ENCODE results near the gene CADM2. TPM values are rescaled to one million over a fixed set of nuclear protein-coding genes. Genes with fewer than 3 reads are reported as not detected.

CADM2 gene
- total and polyA plus RNA-seq, 2 donors from 2014 or later = 0.06 to 0.25 TPM

DNA sequence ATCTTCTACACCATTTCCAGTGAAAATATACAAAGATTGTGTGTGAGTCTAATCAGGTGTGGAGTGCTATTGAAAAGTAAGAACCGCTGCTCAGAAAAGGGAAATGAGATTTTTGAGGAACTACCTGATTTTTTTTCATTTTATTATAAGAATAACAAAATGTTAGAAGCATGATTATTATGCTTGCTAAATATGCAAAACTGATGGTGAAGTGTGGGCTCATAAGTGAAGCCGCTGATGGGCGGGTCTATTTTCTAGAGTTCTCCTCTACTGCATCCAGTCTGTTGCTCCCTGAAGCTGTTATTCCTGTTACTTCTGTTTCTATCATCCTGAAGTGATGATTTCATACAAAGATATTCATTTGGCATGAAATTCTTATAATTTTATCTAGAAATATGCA lies 612.0 kb downstream of the CADM2 start:
- no peaks in the 10 kb centered on the region for H3K4me1 ChIP-seq (ENCODE audit: control insufficient read depth in 2 of 3, insufficient read depth in 2 of 3, low read depth in 1 of 3, low read length in 3 of 3)
- FAIRE-seq = no peak
- no peaks in the 10 kb centered on the region for H3K36me3 ChIP-seq (ENCODE audit: control insufficient read depth in 2 of 3, insufficient read depth in 3 of 3, low read length in 3 of 3)
- DNase-seq = no peak
- TF ChIP-seq, protein P1, sequence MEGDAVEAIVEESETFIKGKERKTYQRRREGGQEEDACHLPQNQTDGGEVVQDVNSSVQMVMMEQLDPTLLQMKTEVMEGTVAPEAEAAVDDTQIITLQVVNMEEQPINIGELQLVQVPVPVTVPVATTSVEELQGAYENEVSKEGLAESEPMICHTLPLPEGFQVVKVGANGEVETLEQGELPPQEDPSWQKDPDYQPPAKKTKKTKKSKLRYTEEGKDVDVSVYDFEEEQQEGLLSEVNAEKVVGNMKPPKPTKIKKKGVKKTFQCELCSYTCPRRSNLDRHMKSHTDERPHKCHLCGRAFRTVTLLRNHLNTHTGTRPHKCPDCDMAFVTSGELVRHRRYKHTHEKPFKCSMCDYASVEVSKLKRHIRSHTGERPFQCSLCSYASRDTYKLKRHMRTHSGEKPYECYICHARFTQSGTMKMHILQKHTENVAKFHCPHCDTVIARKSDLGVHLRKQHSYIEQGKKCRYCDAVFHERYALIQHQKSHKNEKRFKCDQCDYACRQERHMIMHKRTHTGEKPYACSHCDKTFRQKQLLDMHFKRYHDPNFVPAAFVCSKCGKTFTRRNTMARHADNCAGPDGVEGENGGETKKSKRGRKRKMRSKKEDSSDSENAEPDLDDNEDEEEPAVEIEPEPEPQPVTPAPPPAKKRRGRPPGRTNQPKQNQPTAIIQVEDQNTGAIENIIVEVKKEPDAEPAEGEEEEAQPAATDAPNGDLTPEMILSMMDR (IDR thresholded peaks at IDR 0.05; ENCODE audit: borderline replicate concordance, extremely low read depth, insufficient read depth) = no peak
- intact Hi-C loops (cut with DNase I) = no loop called here
- H3K9me3 ChIP-seq (ENCODE audit: control insufficient read depth in 2 of 3, insufficient read depth in 1 of 3, low read length in 3 of 3) = no peaks in the 10 kb centered on the region
- no peak overlapping the region for H3K4me3 ChIP-seq (ENCODE audit: low read length in 3 of 3)
- no peaks in the 10 kb centered on the region for H3K27me3 ChIP-seq (ENCODE audit: control insufficient read depth, insufficient read depth, low read length)
- H3K9ac ChIP-seq (ENCODE audit: low read length in 3 of 3) = no peak overlapping the region
- no peak overlapping the region for H3K27ac ChIP-seq (ENCODE audit: low read depth in 2 of 2, low read length in 2 of 2)

DNA sequence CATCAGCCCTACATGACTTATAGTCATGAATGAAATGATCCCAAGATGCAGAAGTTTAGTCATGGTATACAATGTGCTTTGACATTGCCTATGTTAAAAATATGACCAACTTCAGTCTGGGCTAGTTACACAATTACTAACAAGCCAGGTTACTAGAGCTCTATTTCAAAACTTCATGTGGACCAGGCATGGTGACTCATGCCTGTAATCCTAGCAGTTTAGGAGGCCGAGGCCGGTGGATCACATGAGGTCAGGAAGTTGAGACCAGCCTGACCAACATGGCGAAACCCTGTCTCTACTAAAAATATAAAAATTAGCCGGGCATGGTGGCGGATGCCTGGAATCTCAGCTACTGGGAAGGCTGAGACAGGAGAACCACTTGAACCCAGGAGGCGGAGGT lies 613.0 kb downstream of the CADM2 start:
- TF ChIP-seq, protein P1 (IDR thresholded peaks at IDR 0.05; ENCODE audit: borderline replicate concordance, extremely low read depth, insufficient read depth) = no peak
- Histone ChIP-seq H3K9ac (ENCODE audit: low read length in 3 of 3) (no peak overlapping the region), H3K4me3 (ENCODE audit: low read length in 3 of 3) (no peak overlapping the region), H3K27ac (ENCODE audit: low read depth in 2 of 2, low read length in 2 of 2) (no peak overlapping the region), H3K9me3 (ENCODE audit: control insufficient read depth in 2 of 3, insufficient read depth in 1 of 3, low read length in 3 of 3) (peaks cover 0 to 2% (median 0%) of the 10 kb centered on the region in 3 donors), H3K27me3 (ENCODE audit: control insufficient read depth, insufficient read depth, low read length) (no peaks in the 10 kb centered on the region), H3K36me3 (ENCODE audit: control insufficient read depth in 2 of 3, insufficient read depth in 3 of 3, low read length in 3 of 3) (no peaks in the 10 kb centered on the region), H3K4me1 (ENCODE audit: control insufficient read depth in 2 of 3, insufficient read depth in 2 of 3, low read depth in 1 of 3, low read length in 3 of 3) (no peaks in the 10 kb centered on the region)
- intact Hi-C loops (cut with DNase I) = no loop called here
- FAIRE-seq (no peak), DNase-seq (no peak)

DNA sequence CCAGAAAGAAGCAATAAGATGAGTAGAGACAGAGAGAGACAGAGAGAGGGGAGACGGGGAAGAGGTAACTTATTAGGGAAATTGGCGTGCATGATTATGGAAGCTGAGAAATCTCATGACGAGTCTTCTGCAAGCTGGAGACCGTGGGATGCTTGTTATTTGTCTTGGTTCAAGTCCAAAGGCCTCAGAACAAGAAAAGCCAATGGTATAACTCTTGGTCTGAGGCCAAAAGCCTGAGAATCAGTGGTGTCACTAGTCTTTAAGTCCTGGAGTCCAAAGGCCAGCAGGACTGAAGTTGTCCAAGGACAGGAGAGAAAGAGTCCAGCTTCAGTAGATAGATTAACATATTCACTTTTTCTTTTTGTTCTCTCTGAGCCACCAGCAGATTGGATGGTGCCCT lies 613.6 kb downstream of the CADM2 start:
- intact Hi-C loops (cut with DNase I) = no loop called here
- FAIRE-seq (no peak), DNase-seq (no peak)
- Histone ChIP-seq H3K9me3 (ENCODE audit: control insufficient read depth in 2 of 3, insufficient read depth in 1 of 3, low read length in 3 of 3) (peaks cover 0 to 2% (median 0%) of the 10 kb centered on the region in 3 donors), H3K36me3 (ENCODE audit: control insufficient read depth in 2 of 3, insufficient read depth in 3 of 3, low read length in 3 of 3) (no peaks in the 10 kb centered on the region), H3K27ac (ENCODE audit: low read depth in 2 of 2, low read length in 2 of 2) (no peak overlapping the region), H3K4me3 (ENCODE audit: low read length in 3 of 3) (no peak overlapping the region), H3K4me1 (ENCODE audit: control insufficient read depth in 2 of 3, insufficient read depth in 2 of 3, low read depth in 1 of 3, low read length in 3 of 3) (no peaks in the 10 kb centered on the region), H3K9ac (ENCODE audit: low read length in 3 of 3) (no peak overlapping the region), H3K27me3 (ENCODE audit: control insufficient read depth, insufficient read depth, low read length) (no peaks in the 10 kb centered on the region)
- TF ChIP-seq, protein P1 (IDR thresholded peaks at IDR 0.05; ENCODE audit: borderline replicate concordance, extremely low read depth, insufficient read depth) = no peak

DNA sequence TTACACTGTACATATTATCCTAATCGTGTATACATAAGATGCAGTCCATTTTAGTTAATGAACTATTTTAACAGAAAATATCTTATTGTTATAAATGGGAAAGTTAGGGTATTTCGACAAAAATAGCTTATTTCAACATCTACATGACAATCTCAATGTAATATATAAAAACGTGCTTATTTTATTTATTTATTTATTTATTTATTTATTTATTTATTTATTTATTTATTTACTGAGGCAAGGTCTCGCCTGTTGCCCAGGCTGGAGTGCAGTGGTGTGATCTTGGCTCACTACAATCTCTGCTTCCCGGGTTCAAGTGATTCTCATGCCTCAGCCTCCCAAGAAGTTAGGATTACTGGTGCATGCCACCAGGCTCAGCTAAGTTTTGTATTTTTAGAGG lies 614.2 kb downstream of the CADM2 start:
- H3K4me3 ChIP-seq (ENCODE audit: low read length in 3 of 3) = no peak overlapping the region
- peaks cover 0 to 2% (median 0%) of the 10 kb centered on the region in 3 donors for H3K9me3 ChIP-seq (ENCODE audit: control insufficient read depth in 2 of 3, insufficient read depth in 1 of 3, low read length in 3 of 3)
- H3K4me1 ChIP-seq (ENCODE audit: control insufficient read depth in 2 of 3, insufficient read depth in 2 of 3, low read depth in 1 of 3, low read length in 3 of 3) = no peaks in the 10 kb centered on the region
- FAIRE-seq (no peak), DNase-seq (no peak)
- H3K9ac ChIP-seq (ENCODE audit: low read length in 3 of 3) = no peak overlapping the region
- intact Hi-C loops (cut with DNase I) = no loop called here
- TF ChIP-seq, protein P1 (IDR thresholded peaks at IDR 0.05; ENCODE audit: borderline replicate concordance, extremely low read depth, insufficient read depth) = no peak
- no peak overlapping the region for H3K27ac ChIP-seq (ENCODE audit: low read depth in 2 of 2, low read length in 2 of 2)
- H3K27me3 ChIP-seq (ENCODE audit: control insufficient read depth, insufficient read depth, low read length) = no peaks in the 10 kb centered on the region
- no peaks in the 10 kb centered on the region for H3K36me3 ChIP-seq (ENCODE audit: control insufficient read depth in 2 of 3, insufficient read depth in 3 of 3, low read length in 3 of 3)

Measured in kidney (tissue), 14 donors.